Measurements from ENCODE around the gene ETV6. TPM values are rescaled to one million over a fixed set of nuclear protein-coding genes. Genes with fewer than 3 reads are reported as not detected.

The ETV6 gene
- total and polyA plus RNA-seq, 2 of the 8 experiments (the other 6 are each of a cell fraction or from before 2014, with no cell fraction given), result 5.5 to 23.9 TPM

GRCh38 chr12:11664101-11664500 lies 14.6 kb downstream of the ETV6 start:
- Histone ChIP-seq H3K9me3 (ENCODE audit: insufficient read depth in 2 of 2, low read depth in 1 of 2, low read length in 1 of 2) (no peaks in the 10 kb centered on the region), H3K18ac (ENCODE audit: extremely low read depth, low read length) (no peak overlapping the region), H3K56ac (replicated peaks; ENCODE audit: insufficient read length, low read depth, low read length) (no peak overlapping the region), H2AFZ (ENCODE audit: low read length) (no peak overlapping the region), H2BK5ac (ENCODE audit: low read depth, low read length) (no peak overlapping the region), H3K23me2 (ENCODE audit: low read depth, low read length) (peaks cover 2% of the 10 kb centered on the region; the same call in 1 of the 2 replicates), H2BK15ac (ENCODE audit: low read length) (no peak overlapping the region), H3K4me1 (replicated peaks in 1 of 4; ENCODE audit: control insufficient read depth in 3 of 4, insufficient read depth in 4 of 4, low read length in 3 of 4) (peaks cover 7 to 24% (median 16%) of the 10 kb centered on the region in 4 experiments), H3K4me2 (ENCODE audit: insufficient read depth in 1 of 2, low read depth in 2 of 2, low read length in 2 of 2) (no peak overlapping the region), H3K79me1 (ENCODE audit: low read depth, low read length) (peaks cover 10% of the 10 kb centered on the region), H3K27ac (ENCODE audit: low read depth, low read length) (no peak overlapping the region), H2BK120ac (replicated peaks; ENCODE audit: low read depth, low read length) (no peak overlapping the region), H4K8ac (ENCODE audit: extremely low read depth, insufficient read depth, low read length) (no peak overlapping the region), H3K27me3 (replicated peaks in 1 of 4; ENCODE audit: control insufficient read depth in 3 of 4, extremely low read depth in 1 of 4, insufficient read depth in 3 of 4, low read length in 3 of 4) (no peaks in the 10 kb centered on the region), H3K4ac (replicated peaks; ENCODE audit: insufficient read length, low read depth, low read length) (no peak overlapping the region), H4K5ac (ENCODE audit: insufficient read length, low read depth, low read length) (no peak overlapping the region), H3K9ac (replicated peaks in 1 of 4; ENCODE audit: extremely low read depth in 1 of 4, low read depth in 3 of 4, low read length in 3 of 4) (no peak overlapping the region), H2BK12ac (ENCODE audit: low read depth, low read length) (no peak overlapping the region), H3K23ac (ENCODE audit: insufficient read length) (no peak overlapping the region), H3K36me3 (ENCODE audit: control insufficient read depth in 2 of 4, insufficient read depth in 4 of 4, low read length in 3 of 4) (no peaks in the 10 kb centered on the region), H3K4me3 (ENCODE audit: extremely low read depth in 1 of 4, insufficient read depth in 2 of 4, low read depth in 3 of 4, low read length in 4 of 4) (no peak overlapping the region), H3K79me2 (ENCODE audit: control insufficient read depth in 1 of 2, insufficient read depth in 2 of 2, low read length in 2 of 2) (peaks cover 0 to 62% of the 10 kb centered on the region in 2 experiments; a peak in 3 of 4 replicates), H3K14ac (ENCODE audit: insufficient read length) (no peak overlapping the region), H2AK5ac (ENCODE audit: low read depth, low read length) (no peak overlapping the region), H4K91ac (replicated peaks; ENCODE audit: insufficient read length, low read length) (no peak overlapping the region), H2BK20ac (ENCODE audit: low read length) (no peak overlapping the region), H4K20me1 (replicated peaks in 1 of 2; ENCODE audit: control insufficient read depth in 1 of 2, insufficient read depth in 2 of 2, low read length in 2 of 2) (peaks cover 0 to 5% of the 10 kb centered on the region in 2 experiments)
- ChIA-PET CTCF (ENCODE audit: partially characterized antibody) (interaction anchor here (0.8 to 1.6 kb wide), 4 partner anchors 9 to 344 kb away, joined by 3 to 5 read pairs (median 4); no protein-coding TSS in a partner anchor), POLR2A (ENCODE audit: partially characterized antibody) (interaction anchor here (1.5 to 2.0 kb wide), 2 partner anchors 9 to 80 kb away, joined by 3 to 5 read pairs; no protein-coding TSS in a partner anchor)
- DNase-seq (ENCODE audit: low read depth in 1 of 2, low spot score in 2 of 2) (no peak), FAIRE-seq (no peak)
- WGBS, 2 experiments (ENCODE audit: extremely low coverage in 1 of 2, insufficient coverage in 1 of 2, insufficient read length in 1 of 2, insufficient replicate concordance in 2 of 2, low coverage in 1 of 2, low lambda C conversion rate in 2 of 2, missing lambda C conversion rate in 1 of 2), result 93% methylated on average over 3 of the region's 3 CpGs; no CpG with 5 or more reads in 1 of the 2 experiments
- no peak for TF ChIP-seq TAF1 (IDR thresholded peaks at IDR 0.05; ENCODE audit: low read depth, low read length)
- no peak for TF ChIP-seq MAX (IDR thresholded peaks at IDR 0.05)
- TF ChIP-seq TEAD4 (IDR thresholded peaks at IDR 0.05; ENCODE audit: low read depth, low read length), result no peak
- no peak for TF ChIP-seq RNF2 (IDR thresholded peaks at IDR 0.05; ENCODE audit: borderline replicate concordance, low read depth, low read length, missing control alignments, poor library complexity, severe bottlenecking)
- TF ChIP-seq TAF7 (optimal IDR thresholded peaks at IDR 0.05; ENCODE audit: borderline replicate concordance, low read depth, low read length), result no peak
- no peak for TF ChIP-seq EP300 (IDR thresholded peaks at IDR 0.05; ENCODE audit: borderline replicate concordance in 1 of 2, low read depth in 2 of 2, low read length in 2 of 2)
- TF ChIP-seq ASH2L (IDR thresholded peaks at IDR 0.05; ENCODE audit: low read length), result no peak
- no peak for TF ChIP-seq HDAC6 (IDR thresholded peaks at IDR 0.05; ENCODE audit: low read depth, low read length)
- no peak for TF ChIP-seq SAP30 (IDR thresholded peaks at IDR 0.05; ENCODE audit: insufficient read depth, insufficient replicate concordance, low read length)
- TF ChIP-seq TBP (IDR thresholded peaks at IDR 0.05; ENCODE audit: low read depth, low read length), result no peak
- TF ChIP-seq POLR2A (IDR thresholded peaks at IDR 0.05; ENCODE audit: control extremely low read depth in 1 of 2, low read depth in 2 of 2, low read length in 2 of 2), result no peak
- no peak for TF ChIP-seq EGR1 (IDR thresholded peaks at IDR 0.05; ENCODE audit: borderline replicate concordance, low read depth, low read length)
- TF ChIP-seq NANOG (IDR thresholded peaks at IDR 0.05; ENCODE audit: insufficient read depth, low read depth, low read length, poor library complexity, severe bottlenecking), result no peak
- no peak for TF ChIP-seq CHD2 (IDR thresholded peaks at IDR 0.05; ENCODE audit: low read length)

Measured in H1 (cell line).